Kidney (tissue), 14 donors: ENCODE data around the gene MRRF. TPM values are rescaled to one million over a fixed set of nuclear protein-coding genes. Genes with fewer than 3 reads are reported as not detected.

Source experiments
- DNase-seq, 5 donors: peaks; one replicate each; pipeline ENCODE4 v3.0.0-alpha.2; 2013 to 2020
- FAIRE-seq: peaks from 2 replicates; lab custom pipeline; 2012; peaks lifted over from hg19 to GRCh38; lab: Jason Lieb, UNC
- H3K27ac ChIP-seq, 2 donors: one replicate each; pipeline ENCODE4 v1.7.0; 2013; ENCODE audit warnings: low read depth in 2 of 2, low read length in 2 of 2, inconsistent platforms in 1 of 2
- H3K27me3 ChIP-seq: one replicate; pipeline ENCODE4 v1.7.1; 2013; ENCODE audit warnings: low read length, inconsistent platforms; ENCODE audit not compliant: control insufficient read depth, insufficient read depth
- H3K36me3 ChIP-seq, 3 donors: one replicate each; pipeline versions ENCODE4 v1.7.0 to v1.7.1; 2013; ENCODE audit warnings: low read length in 3 of 3, control low read depth in 1 of 3, inconsistent platforms in 1 of 3; ENCODE audit not compliant: insufficient read depth in 3 of 3, control insufficient read depth in 2 of 3
- H3K4me1 ChIP-seq, 3 donors: one replicate each; pipeline versions ENCODE4 v1.7.0 to v1.7.1; 2013; ENCODE audit warnings: low read length in 3 of 3, inconsistent platforms in 1 of 3, low read depth in 1 of 3; ENCODE audit not compliant: control insufficient read depth in 2 of 3, insufficient read depth in 2 of 3
- H3K4me3 ChIP-seq, 3 donors: one replicate each; pipeline versions ENCODE4 v1.7.0 to v1.8.1; 2013; ENCODE audit warnings: low read length in 3 of 3, control low read depth in 1 of 3, inconsistent platforms in 1 of 3
- H3K9ac ChIP-seq, 3 donors: one replicate each; pipeline versions ENCODE4 v1.7.0 to v1.7.1; 2013; ENCODE audit warnings: low read length in 3 of 3, control low read depth in 1 of 3, inconsistent platforms in 1 of 3
- H3K9me3 ChIP-seq, 3 donors: one replicate each; pipeline versions ENCODE4 v1.7.0 to v1.7.1; 2013; ENCODE audit warnings: low read length in 3 of 3, control low read depth in 1 of 3, inconsistent platforms in 1 of 3; ENCODE audit not compliant: control insufficient read depth in 2 of 3, insufficient read depth in 1 of 3
- intact Hi-C: fragments of 100-400 bp; cut with DNase I; formaldehyde crosslinking; loops from one replicate; pipeline ENCODE4 v1.11.1; 2022
- polyA plus RNA-seq: library from polyadenylated mRNA; stranded (reverse); fragments of 350-450 nt; fragmentation: Illumina TruSeq; extraction: RNeasy Lipid Tissue Mini Kit (QIAGEN cat#74804); gene quantifications from one replicate; pipeline ENCODE4 v1.2.3, GENCODE V29; 2014; ENCODE audit warnings: low read depth, low replicate concordance; ENCODE audit not compliant: insufficient read depth
- total RNA-seq: library from RNA; stranded (reverse); fragmentation: NEBNext Ultra II Directional; extraction: Animal tissue kit (Norgen Biotek cat#: 25700); gene quantifications from one replicate; pipeline ENCODE4 v1.2.1, GENCODE V29; 2021
- TF ChIP-seq, protein P1 (sequence below): IDR thresholded peaks from 3 replicates; pipeline ENCODE4 v1.5.1; 2012; ENCODE audit warnings: mild to moderate bottlenecking, moderate library complexity, borderline replicate concordance; ENCODE audit not compliant: insufficient read depth; ENCODE audit errors: extremely low read depth
- donor health status: control.
- donor health status: control.
- donor health status: control.
- donor health status: control.
- donor health status: control.
- donor health status: DM: yes; HTN: yes; CAD: no.
- donor health status: Normal renal cell carcinoma (clear cell type).

Gene MRRF
- total and polyA plus RNA-seq, 2 donors from 2014 or later: 38.8 to 44.9 TPM

DNA sequence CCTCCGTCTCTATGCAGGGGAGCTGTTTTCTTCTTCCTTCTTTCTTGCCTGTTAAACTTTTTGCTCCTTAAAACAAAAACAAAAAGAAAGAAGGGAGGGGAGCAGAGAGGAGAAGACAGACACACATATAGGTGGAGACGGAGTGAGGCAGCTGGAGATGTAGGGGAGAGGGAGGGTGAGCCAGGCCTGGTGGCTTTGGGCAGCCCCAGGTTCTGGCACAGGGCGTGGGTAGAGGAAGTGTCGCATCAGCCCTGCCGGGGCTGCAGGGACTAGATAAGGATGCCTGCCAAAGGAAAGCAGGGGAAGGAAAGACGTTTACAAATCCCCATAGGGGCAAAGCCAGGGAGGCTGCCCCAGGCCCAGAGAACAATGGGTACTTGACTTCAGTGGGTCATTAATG, 67.4 kb downstream of the MRRF start:
- intact Hi-C loops: no loop called here
- peaks cover 0 to 6% (median 0%) of the 10 kb centered on the region in 3 donors for H3K36me3 ChIP-seq
- no peak for FAIRE-seq
- H3K27me3 ChIP-seq: no peaks in the 10 kb centered on the region
- H3K9ac ChIP-seq: no peak overlapping the region
- no peaks in the 10 kb centered on the region for H3K9me3 ChIP-seq
- H3K4me3 ChIP-seq: no peak overlapping the region
- no peaks in the 10 kb centered on the region for H3K4me1 ChIP-seq
- no peak for DNase-seq
- no peak overlapping the region for H3K27ac ChIP-seq
- TF ChIP-seq, protein P1, sequence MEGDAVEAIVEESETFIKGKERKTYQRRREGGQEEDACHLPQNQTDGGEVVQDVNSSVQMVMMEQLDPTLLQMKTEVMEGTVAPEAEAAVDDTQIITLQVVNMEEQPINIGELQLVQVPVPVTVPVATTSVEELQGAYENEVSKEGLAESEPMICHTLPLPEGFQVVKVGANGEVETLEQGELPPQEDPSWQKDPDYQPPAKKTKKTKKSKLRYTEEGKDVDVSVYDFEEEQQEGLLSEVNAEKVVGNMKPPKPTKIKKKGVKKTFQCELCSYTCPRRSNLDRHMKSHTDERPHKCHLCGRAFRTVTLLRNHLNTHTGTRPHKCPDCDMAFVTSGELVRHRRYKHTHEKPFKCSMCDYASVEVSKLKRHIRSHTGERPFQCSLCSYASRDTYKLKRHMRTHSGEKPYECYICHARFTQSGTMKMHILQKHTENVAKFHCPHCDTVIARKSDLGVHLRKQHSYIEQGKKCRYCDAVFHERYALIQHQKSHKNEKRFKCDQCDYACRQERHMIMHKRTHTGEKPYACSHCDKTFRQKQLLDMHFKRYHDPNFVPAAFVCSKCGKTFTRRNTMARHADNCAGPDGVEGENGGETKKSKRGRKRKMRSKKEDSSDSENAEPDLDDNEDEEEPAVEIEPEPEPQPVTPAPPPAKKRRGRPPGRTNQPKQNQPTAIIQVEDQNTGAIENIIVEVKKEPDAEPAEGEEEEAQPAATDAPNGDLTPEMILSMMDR: no peak

DNA sequence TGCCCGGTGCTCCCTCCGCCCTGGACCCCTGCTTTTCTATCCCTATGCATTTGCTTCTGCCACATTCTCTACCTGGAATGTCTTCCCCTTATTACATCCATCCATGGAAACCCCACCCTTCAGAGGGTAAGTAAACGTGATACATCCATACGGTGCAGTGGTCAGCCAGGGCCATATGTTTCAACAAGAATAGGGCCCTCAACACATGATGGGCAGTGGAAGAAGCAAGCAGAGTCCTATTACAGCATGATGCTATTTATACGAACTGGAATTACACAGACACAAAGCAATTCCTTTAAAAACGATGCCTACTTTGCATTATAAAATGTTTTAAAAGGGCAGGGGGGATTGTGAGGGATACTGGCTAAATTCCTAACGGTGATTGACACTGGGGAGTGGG, 68.0 kb downstream of the MRRF start:
- Histone ChIP-seq H3K36me3 (peaks cover 0 to 6% (median 0%) of the 10 kb centered on the region in 3 donors), H3K9ac (no peak overlapping the region), H3K9me3 (no peaks in the 10 kb centered on the region), H3K4me1 (no peaks in the 10 kb centered on the region), H3K27me3 (no peaks in the 10 kb centered on the region), H3K27ac (no peak overlapping the region), H3K4me3 (no peak overlapping the region)
- DNase-seq: no peak
- intact Hi-C loops: no loop called here
- TF ChIP-seq, protein P1: no peak
- FAIRE-seq: no peak

DNA sequence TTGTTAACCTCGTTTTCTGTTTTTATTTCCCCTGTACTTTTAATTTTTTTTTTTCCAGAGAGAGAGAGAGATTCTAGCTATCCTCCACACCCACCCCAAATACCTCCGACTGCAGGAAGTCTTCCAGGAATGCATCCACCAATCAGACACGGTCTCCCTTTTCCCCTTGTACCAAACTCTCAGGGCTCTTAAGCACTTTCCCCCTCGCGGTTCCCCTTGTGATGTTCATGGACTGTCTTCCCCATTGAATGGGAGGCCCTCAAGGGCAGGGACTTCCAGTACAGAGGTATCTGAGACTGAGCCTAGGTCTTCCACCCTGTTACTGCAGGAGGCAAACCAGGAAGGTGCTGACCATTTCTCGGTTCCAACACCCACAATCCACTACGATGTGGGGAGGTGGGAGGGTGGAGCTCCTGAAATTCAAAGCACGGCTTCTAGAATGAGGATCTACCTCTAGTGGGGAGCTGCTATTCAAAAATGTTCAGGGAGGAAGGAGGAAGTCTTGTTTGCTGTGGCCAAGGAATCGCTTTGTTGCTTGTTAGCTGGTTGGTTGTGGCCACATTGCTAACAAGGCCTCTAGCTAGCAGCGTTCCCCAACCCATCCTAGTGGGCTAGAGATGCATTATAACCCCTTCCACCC, 68.6 kb downstream of the MRRF start:
- H3K27ac ChIP-seq: no peak overlapping the region
- FAIRE-seq (no peak), DNase-seq (no peak)
- H3K9ac ChIP-seq: no peak overlapping the region
- TF ChIP-seq, protein P1: no peak
- H3K9me3 ChIP-seq: no peaks in the 10 kb centered on the region
- intact Hi-C loops: no loop called here
- no peak overlapping the region for H3K4me3 ChIP-seq
- H3K4me1 ChIP-seq: no peaks in the 10 kb centered on the region
- H3K36me3 ChIP-seq: peaks cover 0 to 6% (median 0%) of the 10 kb centered on the region in 3 donors
- no peaks in the 10 kb centered on the region for H3K27me3 ChIP-seq

DNA sequence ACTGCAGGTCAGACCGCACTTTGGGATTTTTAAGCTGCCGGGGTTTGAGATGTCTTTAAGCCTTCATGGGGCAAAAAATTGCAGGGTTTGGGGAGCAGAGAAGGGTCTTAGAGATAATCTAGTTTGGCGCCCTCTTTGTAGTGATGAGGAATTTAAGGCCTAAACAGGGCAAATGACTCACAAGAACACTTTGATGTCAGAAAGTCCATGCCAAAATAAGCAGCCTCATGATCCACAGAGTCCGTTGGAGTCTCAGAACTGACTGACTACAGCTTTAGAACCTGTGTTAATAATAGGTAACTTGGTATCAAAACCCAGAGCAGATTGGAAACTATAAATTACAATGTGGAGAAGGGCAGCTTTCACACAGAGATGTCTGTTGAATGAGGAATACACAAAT, 70.2 kb downstream of the MRRF start:
- TF ChIP-seq, protein P1: no peak
- H3K9ac ChIP-seq: no peak overlapping the region
- H3K9me3 ChIP-seq: no peaks in the 10 kb centered on the region
- FAIRE-seq: no peak
- no peak overlapping the region for H3K27ac ChIP-seq
- H3K36me3 ChIP-seq: no peaks in the 10 kb centered on the region
- H3K4me1 ChIP-seq: no peaks in the 10 kb centered on the region
- no peak for DNase-seq
- no peaks in the 10 kb centered on the region for H3K27me3 ChIP-seq
- intact Hi-C loops: no loop called here
- H3K4me3 ChIP-seq: no peak overlapping the region
